Stimulated activated CD4-positive, alpha-beta T cell treated with anti-CD3 and anti-CD28 coated beads, Interleukin-15, amount 100 ng/mL, for 24 hours (primary cell): ENCODE results near the gene PKDREJ.
"Not testable (repeated sequence)": the region's sequence is repeated elsewhere in the genome, so short reads cannot be mapped to it uniquely, and the experiment has no call there.

Source experiments
- DNase-seq: peaks from one replicate; pipeline ENCODE4 v3.0.0-alpha.2; 2020

PKDREJ gene, protein sequence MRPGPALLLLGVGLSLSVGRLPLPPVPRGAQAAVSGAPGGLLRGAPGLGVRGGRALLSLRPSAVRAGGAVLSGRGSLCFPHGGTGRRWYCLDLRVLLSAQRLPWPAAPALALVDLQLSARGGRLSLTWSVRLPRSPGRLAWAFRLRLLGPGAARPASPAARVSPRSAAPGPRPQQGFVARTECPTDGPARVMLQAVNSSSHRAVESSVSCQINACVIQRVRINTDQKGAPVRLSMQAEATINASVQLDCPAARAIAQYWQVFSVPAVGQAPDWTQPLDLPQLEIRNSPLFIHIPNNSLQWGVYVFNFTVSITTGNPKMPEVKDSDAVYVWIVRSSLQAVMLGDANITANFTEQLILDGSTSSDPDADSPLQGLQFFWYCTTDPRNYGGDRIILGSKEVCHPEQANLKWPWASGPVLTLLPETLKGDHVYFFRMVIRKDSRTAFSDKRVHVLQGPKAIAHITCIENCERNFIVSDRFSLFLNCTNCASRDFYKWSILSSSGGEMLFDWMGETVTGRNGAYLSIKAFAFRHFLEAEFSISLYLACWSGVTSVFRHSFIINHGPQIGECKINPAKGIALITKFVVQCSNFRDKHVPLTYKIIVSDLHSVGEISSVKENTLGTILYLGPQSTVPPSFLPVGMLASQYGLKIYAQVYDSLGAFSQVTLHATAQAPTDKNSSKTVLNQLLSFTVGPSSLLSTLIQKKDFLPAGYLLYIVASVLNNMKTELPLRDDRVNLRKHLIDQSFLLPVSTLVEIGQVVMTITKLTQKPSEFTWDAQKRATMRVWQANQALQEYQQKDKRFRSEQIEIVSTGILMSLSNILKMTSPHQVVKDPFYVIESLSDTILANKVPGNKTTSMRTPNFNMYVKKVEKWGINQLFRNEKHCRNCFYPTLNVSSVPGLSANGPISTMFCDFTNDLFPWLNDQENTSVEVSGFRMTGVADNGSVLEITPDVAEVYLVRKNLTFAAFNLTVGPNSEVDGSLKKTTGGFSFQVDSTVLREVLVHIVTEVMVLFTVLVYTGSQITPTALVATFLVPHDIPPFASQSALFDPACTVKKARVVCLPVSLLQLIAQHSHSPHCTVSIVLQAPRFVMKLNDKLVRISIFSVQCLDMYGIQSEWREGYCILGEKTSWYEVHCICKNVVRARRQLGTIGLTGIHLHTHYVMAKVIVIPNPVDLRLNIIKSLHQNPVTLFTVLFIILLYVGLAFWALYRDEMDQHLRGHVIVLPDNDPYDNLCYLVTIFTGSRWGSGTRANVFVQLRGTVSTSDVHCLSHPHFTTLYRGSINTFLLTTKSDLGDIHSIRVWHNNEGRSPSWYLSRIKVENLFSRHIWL (N-terminal part only)

DNA sequence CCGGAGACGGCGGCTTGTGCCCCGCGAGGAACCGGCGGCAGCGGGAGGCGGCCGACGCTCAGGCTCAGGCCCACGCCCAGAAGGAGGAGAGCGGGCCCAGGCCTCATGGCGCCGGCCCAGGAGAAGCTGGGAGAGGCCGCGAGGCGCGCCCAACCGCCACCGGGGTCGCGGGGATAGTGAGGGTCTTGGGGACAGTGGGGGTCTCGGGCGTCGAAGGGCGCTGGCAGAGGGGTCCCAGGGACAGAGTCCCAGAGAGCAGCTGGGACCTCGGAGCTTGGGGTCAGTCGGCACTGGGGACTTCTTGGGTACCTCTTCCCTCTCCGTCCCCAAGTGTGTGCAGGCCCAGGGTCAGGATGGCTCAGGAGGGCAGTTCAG lies at the start of gene PKDREJ:
TSS of gene PKDREJ (minus strand) at position 128 of the 375 bp plus-strand sequence. CDS start at position 107, 21 bp downstream.
- DNase-seq: no peak

DNA sequence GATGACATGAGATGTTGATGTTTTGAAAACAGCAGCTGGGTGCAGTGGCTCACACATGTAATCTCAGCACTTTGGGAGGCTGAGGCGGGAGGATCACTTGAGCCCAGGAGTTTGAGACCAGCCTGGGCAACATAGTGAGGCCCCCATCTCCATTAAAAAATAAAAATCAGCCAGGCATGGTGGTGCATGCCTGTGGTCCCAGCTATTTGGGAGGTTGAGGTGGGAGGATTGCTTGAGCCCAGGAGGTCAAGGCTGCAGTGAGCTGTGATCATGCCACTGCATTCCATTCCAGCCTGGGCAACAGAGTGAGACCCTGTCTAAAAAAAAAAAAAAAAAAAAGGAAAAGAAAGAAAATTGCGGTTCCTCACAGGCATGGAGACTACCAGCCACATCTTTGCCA lies 49.7 kb upstream of the PKDREJ start:
- not testable (repeated sequence) for DNase-seq

DNA sequence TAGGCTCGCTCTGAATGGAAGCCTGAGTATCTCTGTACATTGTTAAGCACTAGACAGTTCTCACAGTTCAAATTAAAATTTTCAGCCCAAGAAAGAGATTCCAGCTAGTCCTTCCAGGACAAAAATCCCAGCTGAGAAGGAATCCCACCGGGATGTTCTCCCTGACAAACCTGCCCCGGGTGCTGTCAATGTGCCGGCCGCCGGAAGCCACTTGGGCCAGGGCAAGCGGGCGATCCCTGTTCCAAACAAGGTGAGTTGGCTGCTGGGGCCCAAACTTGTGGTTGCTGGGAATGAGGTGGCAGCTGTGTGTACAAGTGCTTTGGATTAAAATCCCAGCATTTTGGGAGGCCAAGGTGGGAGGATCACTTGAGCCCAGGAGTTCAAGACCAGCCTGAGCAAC lies 48.9 kb upstream of the PKDREJ start:
- DNase-seq: no peak

DNA sequence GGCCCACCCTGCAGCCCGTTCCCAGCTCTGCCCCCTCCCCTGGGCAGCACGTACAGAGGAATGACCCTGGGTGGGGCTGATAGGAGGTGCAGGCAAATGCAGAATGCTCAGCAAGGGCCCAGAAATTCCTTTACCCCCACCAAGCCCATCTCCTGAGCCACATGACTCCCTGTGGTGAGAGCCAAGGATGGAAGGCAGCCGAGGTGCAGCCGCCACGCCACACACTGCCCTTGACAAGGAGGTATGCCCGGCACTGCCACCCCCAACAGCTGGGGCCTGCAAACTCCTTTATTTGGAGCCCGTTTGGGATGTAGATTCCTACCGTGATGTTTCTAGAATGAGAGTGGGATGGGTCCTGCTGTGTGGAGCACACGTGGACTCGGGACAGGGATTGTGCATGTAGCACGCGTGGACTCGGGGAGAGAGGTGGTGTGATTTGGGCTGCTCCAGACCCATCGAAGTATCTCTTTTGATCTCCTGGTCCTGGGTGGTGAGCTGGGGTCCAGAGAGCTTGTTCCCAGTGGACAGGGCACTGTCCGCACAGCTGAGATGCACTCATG lies 46.5 kb upstream of the PKDREJ start:
- DNase-seq: no peak

DNA sequence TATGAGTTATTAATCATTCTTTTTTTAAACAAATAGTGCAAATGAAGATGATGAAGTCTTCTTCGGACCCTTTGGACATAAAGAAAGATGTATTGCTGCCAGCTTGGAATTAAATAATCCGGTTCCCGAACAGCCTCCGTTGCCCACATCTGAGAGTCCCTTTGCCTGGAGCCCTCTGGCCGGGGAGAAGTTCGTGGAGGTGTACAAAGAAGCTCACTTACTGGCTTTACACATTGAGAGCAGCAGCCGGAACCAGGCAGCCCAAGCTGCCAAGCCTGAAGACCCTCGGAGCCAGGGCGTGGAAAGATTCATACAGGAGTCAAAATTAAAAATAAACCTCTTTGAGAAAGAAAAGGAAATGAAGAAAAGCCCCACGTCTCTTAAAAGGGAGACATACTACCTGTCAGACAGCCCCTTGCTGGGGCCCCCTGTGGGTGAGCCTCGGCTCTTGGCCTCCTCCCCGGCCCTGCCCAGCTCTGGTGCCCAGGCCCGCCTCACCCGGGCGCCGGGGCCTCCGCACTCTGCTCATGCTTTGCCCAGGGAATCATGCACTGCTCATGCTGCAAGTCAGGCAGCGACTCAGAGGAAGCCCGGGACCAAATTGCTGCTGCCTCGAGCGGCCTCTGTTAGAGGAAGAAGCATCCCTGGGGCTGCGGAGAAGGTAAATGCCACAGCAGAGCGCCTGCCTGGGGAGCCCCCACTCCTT lies 45.3 kb upstream of the PKDREJ start:
- DNase-seq: no peak

DNA sequence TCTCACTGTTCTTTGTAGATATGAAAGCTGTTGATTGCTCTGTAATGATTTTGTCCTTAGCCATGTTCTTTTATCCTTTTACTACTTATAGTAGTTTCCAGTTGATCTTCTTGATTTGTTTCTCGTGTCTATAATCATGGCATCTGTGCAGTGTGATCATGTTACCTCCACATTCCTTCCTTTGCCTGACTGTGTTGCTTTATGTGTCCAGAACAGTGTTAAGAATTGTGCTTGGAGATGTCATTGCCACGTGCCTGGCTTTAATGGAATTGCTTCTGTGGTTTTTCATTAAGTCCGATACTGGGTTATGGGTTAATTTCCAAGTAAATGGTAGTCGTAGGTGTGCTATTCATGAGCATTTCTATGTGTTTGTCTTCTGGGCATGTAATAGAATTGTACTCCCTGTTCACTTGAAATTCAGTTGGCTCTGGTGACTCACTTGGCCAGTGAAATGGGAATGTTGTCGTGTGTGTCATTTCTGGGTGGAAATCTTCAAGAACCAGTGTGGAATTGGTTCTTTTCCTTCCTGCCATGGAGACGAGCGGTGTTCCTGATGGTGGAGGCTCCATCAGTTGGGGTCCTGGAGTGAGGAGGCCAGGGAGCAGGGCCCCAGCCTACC lies 40.3 kb upstream of the PKDREJ start:
- no peak for DNase-seq

DNA sequence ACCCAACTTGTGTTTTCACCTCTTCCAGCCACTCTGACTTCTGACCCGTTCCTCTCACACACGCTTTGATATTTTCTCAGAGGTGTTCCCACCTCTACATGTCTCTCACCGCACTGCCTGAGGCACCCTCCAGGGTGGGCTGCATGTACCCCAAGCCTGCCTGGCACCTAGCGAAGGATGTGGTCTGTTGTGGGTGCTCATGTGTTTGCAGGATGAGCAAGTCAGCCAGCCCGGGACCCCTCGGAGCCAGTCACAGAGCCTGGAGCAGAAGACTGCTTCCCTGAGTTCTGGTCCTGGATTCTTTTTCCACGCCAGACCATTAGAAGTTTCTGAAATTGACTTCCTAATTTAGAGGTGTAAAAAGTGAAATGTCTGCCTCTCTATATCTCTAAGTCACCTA lies 37.3 kb upstream of the PKDREJ start:
- no peak for DNase-seq

DNA sequence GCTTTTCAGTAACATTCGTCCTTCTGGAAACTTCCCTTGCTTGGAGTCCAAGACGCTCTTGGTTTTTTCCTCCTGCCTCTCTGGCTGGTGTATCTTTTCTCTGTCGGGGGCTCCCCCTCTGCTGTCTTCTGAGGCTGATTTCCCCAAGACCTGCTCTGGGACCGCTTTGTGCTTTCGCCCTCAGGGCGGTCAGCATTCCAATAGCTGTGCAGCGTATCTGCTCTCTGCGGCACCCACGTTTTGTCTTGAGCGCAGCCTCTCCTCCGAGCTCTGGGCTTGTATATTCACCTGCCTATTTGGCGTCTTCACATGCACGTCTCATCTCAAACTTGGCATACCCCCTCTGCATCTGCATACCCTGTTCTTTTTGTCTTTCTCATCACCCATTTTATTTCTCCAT lies 36.0 kb upstream of the PKDREJ start:
- DNase-seq: no peak

DNA sequence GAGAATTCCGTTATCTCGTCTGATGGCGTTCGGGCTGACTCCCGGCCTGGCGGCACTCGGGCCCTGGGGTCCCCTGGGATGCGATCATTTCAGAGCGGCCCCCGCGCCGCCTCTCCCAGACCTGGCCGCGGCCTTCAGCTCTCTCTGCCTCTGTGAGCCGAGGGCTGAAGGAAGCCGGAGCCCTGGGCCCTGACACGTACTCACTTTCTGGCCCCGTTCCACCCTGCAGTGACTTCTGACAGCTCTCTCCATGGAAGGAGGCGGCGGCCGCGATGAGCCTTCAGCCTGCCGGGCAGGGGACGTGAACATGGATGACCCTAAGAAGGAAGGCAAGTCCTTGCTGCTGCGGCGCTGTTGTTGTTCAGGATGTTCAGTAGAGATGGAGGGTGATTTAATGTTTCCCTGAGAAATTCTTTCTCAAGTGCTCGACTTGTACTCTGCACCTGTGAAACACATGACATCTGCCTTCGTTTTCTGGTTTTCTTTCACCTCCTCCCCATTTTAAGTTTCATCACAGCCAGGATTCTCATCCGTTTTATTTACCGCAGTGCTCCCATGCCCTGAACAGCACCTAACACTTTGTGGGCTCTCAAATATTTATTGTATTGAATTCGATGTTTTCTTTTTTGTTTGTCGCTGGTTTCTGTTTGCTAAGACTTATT lies 34.1 kb upstream of the PKDREJ start:
- peak; percentile 47 for DNase-seq

DNA sequence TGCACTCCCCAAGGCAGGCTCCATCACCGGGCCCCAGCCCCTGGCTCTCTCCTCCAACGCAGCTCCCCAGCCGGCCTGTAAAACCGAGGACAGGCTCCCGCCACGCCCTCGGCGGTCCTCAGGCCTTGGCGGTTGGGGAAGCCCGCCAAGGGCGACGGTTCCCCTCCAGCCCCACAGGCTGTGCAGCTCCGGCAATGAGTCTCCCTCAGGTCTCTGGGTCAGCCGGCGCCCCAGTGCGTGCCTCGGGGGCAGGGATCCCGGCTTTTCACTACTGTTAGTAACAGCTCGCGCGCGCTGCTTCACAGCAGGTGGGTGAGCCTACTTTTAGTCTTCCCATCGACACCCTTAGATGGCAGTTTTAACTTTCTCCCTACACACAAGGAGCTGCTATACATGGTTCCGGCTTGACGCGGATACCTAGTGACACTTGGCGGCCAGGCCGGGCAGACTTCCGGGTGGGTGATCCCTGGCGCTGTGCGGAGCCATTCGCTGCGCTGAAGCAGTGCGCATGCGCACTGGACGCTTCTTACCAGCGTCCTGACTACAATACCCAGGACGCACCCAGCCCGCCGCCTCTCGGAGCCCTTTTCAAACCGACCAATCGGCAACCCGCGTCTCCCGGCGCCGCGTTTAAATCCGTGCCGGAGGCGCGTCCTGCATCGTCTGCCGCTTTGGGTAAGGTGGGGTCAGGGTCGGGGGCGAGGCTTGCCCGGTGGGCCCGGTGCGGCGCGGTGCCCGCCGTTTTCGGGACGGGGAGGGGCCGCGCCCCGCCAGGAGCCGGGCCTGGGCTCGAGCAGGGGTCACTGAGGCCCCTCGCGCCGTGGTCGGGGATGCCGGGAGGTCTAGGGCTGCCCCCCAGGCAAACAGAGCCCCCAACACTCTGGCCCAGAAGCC lies 33.4 kb upstream of the PKDREJ start, which contains the start of gene GTSE1:
TSS of gene GTSE1 (plus strand) at position 614 of the 894 bp plus-strand sequence. CDS start 531 bp downstream, outside the sequence.
- peak; percentile 98 for DNase-seq

DNA sequence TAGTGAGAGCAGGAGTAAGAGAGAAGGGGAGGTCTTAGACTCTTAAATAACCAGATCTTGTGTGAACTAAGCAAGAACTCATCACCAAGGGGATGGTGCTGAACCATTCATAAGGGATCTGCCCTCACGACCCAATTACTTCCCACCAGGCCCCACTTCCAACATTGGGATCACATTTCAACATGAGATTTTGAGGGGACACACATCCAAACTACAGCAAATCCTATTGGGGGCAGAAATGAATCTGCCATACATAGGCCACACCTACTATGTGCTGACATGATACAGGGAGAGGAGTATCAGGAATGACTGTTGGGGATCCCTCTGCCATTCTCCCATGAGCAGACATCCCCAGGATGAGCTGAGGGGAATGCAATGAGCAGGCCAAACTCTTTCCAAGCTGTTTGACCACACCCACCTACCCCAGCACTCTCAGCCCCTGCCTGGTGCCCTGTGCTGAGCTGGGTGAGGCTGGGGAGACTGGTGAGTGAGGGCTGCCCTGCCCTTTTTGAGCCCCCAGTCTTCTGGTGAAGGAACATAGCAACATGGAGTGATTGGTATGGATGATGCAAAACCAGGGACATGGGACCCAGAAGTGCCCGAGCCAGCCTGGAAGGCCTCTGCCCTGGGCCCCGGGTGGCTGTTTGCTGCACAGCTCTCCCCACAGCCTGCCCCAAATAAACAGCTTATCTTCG lies 32.3 kb upstream of the PKDREJ start:
- no peak for DNase-seq

DNA sequence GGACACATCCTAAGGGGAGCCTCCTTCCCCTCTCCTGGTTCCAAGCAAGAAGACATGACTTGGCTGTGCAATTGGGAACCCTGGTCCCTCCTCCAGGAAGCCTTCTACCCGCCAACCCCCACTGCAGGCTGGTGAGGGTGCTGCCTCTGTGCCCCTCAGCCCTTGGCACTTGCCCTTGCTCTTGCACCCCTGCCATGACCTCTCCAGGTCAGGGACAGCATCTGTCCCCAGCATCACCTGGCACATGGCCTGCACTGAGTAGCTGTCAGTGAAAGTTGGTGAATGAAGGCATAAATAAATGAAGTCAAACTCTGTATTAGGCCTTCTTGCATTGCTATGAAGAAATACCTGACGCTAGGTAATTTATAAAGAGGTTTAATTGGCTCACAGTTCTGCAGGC lies 31.6 kb upstream of the PKDREJ start:
- no peak for DNase-seq

DNA sequence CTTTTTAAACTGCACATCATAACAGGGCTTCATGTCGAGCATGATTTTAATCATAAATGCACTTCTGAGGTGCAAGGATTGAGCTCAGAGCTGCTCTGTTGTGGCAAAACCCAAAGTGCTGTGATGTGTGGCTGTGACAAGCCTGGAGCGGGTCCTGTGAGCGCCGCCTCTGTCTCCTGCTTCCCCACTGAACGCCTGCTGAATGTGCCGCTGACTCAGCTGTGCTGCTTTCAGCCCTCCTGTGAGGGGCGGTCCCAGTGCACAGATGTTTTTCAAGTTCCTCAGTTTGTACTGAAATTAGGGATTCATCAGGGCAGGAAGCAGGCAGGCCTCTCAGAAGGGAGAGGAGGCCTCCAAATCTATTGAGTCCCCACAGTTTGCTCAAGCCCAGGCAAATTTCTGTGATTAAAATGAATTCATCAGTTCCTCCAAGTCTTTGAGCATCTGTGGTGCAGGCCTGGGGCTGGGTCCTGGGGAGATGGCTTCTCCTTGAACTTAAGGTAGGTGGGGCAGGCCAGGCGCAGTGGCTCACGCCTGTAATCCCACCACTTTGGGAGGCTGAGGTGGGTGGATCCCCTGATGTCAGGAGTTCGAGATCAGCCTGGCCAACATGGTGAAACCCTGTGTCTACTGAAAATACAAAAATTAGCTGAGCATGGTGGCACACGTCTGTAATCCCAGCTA lies 30.6 kb upstream of the PKDREJ start:
- peak; percentile 23 for DNase-seq

DNA sequence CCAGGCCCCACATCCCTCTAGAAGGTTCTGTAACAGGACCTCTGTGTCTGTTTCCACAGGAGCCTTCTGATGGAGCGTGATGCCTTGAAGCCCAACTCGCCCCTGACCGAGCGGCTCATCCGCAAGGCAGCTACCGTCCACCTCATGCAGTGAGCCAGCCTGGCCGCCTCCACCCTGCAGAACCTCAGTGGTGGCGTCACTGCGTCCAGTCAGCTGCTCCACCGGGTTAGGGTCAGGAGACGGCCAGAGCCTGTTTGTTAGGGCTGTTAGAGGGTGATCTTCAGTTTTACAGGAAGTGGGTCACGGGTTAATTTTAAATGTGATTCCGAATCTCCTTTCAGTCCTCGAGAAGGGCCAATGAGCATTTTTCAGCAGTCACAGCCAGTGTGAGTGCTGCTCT lies 29.6 kb upstream of the PKDREJ start:
- no peak for DNase-seq

DNA sequence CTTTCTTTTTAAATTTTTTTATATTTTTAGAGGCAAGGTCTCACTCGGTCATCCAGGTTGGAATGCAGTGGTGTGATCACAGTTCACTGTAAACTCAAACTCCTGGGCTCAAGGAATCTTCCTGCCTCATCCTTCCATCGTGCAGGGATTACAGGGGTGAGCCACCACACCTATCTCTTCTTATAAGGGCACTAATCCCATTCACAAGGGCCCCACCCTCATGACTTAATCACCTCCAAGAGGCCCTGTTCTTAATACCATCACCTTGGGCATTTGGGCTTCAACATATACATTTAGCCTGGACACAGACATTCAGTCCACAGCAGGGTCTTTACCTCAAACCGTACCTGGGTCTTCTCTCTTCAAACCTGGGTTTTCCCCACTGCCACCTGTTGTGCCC lies 29.0 kb upstream of the PKDREJ start:
- no peak for DNase-seq

DNA sequence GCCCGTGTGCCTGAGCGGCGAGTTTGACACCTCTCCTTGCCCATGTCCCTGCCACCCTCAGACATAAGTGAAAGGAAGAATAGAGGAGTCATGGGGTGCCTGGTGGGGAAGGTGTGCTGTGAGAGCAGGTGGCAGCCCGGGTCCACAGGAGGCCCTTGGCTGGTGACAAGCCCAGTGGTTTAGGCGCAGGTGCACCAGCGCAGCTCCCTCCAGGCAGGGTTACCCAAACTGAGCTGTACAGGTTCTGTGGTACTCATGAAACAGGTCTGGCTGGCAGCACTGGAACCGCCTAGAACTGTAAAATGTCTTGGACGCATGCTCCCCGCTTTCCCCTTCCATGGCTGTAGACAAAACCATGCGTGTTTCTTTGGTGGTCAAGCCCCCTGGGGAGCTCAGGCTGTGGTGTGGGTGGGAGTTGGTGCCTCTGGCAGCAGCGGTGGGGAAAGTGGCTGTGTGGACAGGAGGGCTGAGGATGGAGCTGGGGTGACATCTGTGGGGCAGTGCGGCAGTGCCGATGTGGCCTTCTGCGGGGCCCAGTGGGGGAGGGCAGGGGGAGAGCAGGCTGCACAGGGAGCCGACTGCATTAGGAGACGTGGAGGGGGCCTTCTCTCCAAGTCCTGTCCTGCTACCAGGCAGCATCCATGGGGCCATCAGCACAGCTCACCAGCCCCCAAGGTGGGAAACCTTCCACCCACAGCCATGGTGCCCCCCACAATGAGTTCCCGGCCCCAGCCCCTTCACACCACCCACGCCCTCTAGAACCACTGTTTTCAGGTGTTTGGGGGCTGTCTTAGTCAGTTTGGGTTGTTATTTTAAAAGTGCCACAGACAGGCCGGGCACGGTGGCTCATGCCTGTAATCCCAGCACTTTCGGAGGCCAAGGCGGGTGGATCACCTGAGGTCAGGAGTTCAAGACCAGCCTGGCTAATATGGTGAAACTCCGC lies 28.0 kb upstream of the PKDREJ start:
- DNase-seq: no peak

DNA sequence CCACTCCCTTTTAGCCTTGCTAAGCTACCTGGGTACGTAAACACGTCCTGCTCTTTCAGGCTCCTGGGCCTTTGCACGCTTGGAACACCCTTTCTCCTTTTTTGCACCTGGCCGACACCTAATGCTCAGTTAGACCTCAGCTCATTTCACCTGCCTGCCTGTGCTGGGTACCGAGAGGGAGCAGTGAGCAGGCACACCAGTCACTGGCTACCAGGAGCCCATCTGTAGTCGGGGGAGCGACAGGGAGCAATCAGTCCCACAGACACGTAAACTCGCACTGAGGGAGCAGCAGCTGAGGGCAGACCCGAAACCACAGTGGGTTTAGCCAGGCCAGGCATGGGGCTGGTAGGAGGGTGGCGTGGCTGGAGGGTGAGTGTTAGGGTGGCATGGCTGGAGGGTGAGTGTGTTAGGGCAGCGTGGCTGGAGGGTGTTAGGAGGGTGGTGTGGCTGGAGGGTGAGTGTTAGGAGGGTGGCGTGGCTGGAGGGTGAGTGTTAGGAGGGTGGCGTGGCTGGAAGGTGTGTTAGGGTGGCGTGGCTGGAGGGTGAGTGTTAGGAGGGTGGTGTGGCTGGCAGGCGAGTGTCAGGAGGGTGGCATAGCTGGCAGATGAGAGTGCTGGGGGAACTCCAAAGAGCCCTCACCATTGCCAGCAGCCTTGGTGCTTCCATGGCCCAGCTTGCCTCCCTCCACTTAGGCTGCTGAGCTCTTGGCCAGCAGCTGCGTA lies 27.1 kb upstream of the PKDREJ start:
- DNase-seq: no peak
